HUDEP-2 (cell line): Measurements from ENCODE around the gene RAX.

Experiments used
- DNase-seq, 76 experiments: peaks; one replicate each; lab custom pipeline; 2025; ENCODE audit not compliant: unreplicated experiment in 76 of 76; lab: John Stamatoyannopoulos, UW

RAX gene

GRCh38 chr18:59249199-59249774 lies 24.0 kb downstream of the RAX start:
- peak in 46 of 76 experiments; percentile 1 to 67 (median 16) for DNase-seq

DNA sequence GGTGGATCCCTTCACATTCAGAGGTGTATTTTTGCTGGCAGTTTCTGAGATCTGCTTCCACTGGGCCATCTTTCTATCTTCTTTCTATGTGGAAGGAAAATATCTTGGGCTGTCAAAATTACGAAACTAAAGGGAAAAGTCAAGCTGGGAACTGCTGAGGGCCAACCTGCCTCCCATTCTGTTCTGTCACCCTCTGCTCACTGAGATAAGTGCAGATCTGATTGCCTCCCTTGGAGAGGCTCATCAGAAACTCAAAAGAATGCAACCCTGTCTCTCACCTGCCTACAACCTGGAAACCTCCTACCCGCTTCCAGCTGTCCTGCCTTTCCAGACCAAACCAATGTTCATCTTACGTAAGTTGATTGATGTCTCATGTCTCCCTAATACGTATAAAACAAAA lies 26.5 kb downstream of the RAX start:
- DNase-seq, result no peak

DNA sequence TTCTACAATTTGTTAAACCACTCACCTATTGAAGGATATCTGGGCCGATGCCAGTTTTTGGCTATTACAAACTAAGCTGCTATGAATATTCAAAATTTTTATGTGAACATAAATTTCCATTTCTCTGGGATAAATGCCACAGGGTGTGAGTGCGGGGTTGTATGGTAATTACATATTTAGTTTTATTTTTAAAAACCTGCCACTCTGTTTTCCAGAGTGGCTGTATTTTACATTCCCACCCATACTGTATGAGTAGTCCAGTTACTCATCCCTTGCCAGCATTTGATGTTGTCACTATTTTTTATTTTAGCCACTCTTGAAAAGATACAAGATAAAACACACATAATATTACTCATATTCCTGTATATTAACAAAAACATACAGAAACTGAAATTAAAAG lies 30.3 kb downstream of the RAX start:
- DNase-seq, result no peak

GRCh38 chr18:59239642-59240041 lies 33.6 kb downstream of the RAX start:
- no peak for DNase-seq

DNA sequence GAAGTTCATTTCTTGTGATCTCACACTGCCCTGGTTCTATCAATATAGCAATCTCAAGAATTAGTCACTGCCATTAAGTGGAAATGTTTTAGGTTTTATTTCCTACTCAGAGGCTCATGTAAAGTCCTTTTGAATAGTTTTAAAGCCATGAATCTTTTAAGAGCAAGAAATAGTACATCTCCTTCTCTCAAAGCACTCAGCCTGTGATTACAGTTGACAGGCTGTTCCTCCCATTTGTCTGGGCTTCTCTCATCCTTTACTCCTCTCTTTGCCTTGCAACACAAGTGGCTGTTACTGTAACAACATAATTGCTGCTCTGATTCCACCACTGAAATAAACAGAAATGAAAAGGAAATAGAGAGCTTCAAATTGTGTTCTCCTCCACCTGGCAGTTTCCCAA lies 34.9 kb downstream of the RAX start:
- no peak for DNase-seq

DNA sequence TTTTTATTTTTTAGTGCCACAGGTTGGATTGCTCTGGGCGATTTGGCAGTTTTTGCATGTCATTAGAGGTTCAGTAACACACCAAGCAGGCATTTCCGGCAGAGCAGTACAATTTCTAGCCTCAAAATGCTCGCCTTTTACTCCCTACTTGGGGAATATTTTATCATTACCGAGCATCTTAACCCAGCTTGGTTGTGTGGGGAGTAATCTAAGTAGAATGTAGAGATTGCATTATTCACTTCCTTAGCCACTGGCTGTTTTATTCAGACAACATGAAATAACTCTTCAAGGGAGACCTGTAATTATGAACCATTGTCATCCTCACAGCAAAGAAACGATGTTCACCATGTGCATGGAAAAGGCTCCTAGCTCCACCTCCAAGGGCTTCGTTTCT lies 40.2 kb downstream of the RAX start:
- DNase-seq, result no peak

GRCh38 chr18:59232309-59233016 lies 40.8 kb downstream of the RAX start:
- DNase-seq, result no peak

GRCh38 chr18:59231877-59232276 lies 41.4 kb downstream of the RAX start:
- no peak for DNase-seq

GRCh38 chr18:59231114-59231513 lies 42.1 kb downstream of the RAX start:
- DNase-seq, result no peak

- DNase-seq, result no peak
Measured at GRCh38 chr18:59229701-59230443, 43.4 kb downstream of the RAX start.

DNA sequence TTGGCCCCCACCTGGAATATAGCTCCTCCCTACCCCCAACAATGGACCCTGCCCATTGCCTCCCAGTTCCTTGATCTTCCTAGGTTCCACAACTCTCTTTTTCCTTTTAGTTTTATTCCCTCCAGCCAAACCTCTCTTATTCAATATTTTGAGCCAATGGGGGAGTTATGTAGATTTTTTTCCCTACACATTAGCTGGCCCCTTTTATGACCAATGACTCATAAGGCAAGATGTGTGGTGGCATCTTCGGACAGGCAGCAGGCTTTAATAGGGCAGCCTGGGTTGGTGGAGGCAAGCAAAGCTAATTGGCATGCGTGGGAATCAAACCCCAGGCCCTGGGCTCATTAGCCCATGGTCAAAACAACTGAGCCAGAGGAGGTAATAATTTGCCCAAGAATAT lies 44.1 kb downstream of the RAX start:
- no peak for DNase-seq

DNA sequence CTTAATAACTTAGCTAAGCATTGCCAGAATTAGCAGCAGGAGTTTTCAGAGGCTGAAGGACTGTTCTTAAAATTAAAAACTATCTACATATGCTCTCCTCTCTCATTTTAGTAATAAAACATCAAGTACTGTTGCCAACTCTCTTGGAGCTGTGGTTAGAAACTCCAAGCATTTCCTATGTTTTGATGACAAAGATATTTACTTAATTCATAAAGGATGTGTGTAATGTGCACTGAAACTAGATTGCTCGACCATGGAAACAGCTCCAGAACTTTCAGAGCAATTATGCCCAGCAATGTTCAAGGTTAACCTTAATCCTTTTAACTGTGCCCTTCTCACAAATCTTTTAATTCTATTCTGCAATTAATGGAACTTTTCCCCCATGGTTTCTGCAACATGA lies 44.9 kb downstream of the RAX start:
- no peak for DNase-seq

DNA sequence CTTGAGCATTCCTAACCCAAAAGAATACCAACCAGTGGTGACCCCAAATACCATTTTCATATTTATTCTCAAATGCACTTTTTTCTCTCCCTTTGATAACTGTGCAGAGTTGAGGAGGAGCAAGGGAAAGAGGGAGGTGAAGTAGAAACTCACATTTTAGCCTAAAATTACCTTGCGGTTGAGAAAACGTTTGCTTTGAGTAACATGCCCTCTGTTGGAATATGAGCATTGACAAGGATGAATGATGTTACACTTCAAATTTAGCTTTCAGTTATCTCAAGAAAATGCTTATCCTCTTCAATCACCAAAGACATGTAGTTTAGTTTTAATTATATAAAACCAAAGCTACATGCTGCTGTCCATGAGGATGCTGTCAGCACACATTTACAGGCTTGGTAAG lies 50.9 kb downstream of the RAX start:
- no peak for DNase-seq

- DNase-seq, result no peak
Measured at GRCh38 chr18:59220784-59221765, 52.2 kb downstream of the RAX start.

DNA sequence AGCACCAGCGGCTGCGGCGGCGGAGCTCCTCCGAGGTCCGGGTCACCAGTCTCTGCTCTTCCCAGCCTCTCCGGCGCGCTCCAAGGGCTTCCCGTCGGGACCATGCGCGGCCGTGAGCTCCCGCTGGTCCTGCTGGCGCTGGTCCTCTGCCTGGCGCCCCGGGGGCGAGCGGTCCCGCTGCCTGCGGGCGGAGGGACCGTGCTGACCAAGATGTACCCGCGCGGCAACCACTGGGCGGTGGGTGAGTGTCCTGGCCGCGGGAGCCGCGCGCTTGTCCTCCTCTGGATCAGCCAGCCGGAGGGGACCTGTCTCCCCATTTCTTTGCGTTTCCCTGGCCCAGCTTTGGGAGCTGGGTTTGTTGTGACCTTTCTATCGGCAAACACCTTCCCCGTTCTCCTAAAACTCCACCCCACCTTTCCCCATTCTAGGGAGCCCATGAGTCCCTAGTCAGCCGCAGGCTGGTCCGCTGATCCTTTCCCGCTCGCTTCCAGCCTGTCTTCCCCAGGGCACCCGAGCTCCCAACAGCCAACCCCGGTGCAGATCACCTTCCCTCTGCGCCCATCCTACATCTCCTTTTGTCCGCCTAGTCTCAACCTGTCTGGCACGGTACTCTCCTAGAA lies 53.0 kb downstream of the RAX start:
- no peak for DNase-seq

- no peak for DNase-seq
Measured at GRCh38 chr18:59219672-59220163, 53.5 kb downstream of the RAX start, which contains the start of gene GRP. Gene GRP, plus strand, starts transcription at chr18:59220158. Its CDS starts 108 bp downstream, at chr18:59220266.

GRCh38 chr18:59218018-59218417 lies 55.2 kb downstream of the RAX start:
- DNase-seq, result no peak
